ENCODE measurements around the gene DMAC2L.

DNA sequence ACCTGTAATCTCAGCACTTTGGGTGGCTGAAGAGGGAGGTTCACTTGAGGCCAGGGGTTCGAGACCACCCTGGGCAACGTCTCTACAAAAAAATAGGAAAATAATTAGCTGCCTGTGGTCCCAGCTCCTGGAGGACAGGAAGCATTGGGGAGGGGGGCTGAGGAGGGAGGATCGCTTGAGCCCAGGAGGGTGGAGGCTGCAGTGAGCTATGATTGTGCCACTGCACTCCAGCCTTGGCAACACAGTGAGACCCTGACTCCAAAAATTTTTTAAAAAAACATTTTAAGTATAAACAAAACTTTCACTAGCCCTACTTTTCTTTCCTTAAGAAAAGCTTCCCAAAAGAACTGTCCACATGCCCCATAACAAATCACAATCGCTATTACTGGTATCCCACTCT, 1.7 kb upstream of the DMAC2L start:
- no peak for TF ChIP-seq SIN3A (IDR thresholded peaks at IDR 0.05; ENCODE audit: low read depth)
- TF ChIP-seq, protein P1, sequence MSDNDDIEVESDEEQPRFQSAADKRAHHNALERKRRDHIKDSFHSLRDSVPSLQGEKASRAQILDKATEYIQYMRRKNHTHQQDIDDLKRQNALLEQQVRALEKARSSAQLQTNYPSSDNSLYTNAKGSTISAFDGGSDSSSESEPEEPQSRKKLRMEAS (IDR thresholded peaks at IDR 0.05): no peak
